Adrenal gland (tissue), 5 donors: Measurements from ENCODE around the gene WIPF3.

Source experiments
- POLR2A ChIP-seq, 2 donors: fragments of 450-650 bp; IDR thresholded peaks; one replicate each; pipeline ENCODE4 v1.6.1; 2017; ENCODE audit warnings: antibody characterized with exemption in 2 of 2, mild to moderate bottlenecking in 2 of 2, moderate library complexity in 1 of 2
- TF ChIP-seq, protein P1 (sequence below), 6 experiments: fragments of 450-650 bp in 4 of 6; fragments of 200-600 bp in 2 of 6; sonication (generic) in 1 of 6; IDR thresholded peaks; 1 replicate in 5 of 6; 2 replicates in 1 of 6; pipeline versions ENCODE4 v1.5.1 to v1.8.0; 2016 to 2021; ENCODE audit warnings: antibody characterized with exemption in 6 of 6, mild to moderate bottlenecking in 2 of 6, moderate library complexity in 1 of 6
- donor health status: DM: no; HTN: no; CAD: no.

DNA sequence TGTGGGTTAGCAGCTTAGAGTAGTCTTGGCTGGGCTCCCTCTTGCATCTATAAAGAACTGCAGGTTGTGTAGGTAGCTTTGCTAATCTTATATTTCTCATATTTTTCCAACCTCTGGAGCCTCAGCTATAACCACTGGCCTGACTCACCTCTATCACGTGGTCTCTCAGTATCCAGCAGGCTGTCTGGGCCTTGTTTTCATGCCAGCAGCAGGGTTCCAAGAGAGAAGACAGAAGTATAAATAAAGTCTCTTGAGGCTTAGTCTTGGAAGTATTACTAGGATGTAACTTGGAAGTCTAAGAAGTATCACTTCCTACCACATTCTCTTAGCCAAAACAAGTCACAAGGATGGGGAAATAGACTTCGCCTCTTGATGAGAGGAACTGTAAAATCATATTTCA is 73.3 kb downstream of the WIPF3 start:
- TF ChIP-seq, protein P1, sequence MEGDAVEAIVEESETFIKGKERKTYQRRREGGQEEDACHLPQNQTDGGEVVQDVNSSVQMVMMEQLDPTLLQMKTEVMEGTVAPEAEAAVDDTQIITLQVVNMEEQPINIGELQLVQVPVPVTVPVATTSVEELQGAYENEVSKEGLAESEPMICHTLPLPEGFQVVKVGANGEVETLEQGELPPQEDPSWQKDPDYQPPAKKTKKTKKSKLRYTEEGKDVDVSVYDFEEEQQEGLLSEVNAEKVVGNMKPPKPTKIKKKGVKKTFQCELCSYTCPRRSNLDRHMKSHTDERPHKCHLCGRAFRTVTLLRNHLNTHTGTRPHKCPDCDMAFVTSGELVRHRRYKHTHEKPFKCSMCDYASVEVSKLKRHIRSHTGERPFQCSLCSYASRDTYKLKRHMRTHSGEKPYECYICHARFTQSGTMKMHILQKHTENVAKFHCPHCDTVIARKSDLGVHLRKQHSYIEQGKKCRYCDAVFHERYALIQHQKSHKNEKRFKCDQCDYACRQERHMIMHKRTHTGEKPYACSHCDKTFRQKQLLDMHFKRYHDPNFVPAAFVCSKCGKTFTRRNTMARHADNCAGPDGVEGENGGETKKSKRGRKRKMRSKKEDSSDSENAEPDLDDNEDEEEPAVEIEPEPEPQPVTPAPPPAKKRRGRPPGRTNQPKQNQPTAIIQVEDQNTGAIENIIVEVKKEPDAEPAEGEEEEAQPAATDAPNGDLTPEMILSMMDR (IDR thresholded peaks at IDR 0.05) = no peak
- TF ChIP-seq POLR2A (IDR thresholded peaks at IDR 0.05) = no peak
